HepG2 (cell line): ENCODE results near the gene CALCA. TPM values are rescaled to one million over a fixed set of nuclear protein-coding genes. Genes with fewer than 3 reads are reported as not detected.

Source experiments
- ATAC-seq: fragments of 200-7000 bp; cut with Tn5 transposase; 3 replicates; pipeline ENCODE4 v1.9.1; 2020; ENCODE audit warnings: mild to moderate bottlenecking, moderate library complexity
- BruUV-seq: library from RNA; stranded (reverse); fragments of 400-500 nt; replicated peaks from 2 replicates; lab custom pipeline; 2021; lab: Mats Ljungman, UMichigan
- CTCF ChIA-PET: fragments of 300-600 bp; formaldehyde crosslinking; extraction: SDS; loops from one replicate; lab custom pipeline; 2021; ENCODE audit warnings: low total read pairs, inconsistent platforms, low intra/inter-chr PET ratio; lab: Yijun Ruan, JAX
- POLR2A ChIA-PET: fragments of 350-600 bp; sonication (Branson Sonifier 250); formaldehyde crosslinking; loops from one replicate; lab custom pipeline; 2020; ENCODE audit warnings: antibody characterized with exemption, inconsistent platforms; lab: Yijun Ruan, JAX
- DNase-seq: peaks from one replicate; pipeline ENCODE4 v3.0.0-alpha.2; 2015; ENCODE audit warnings: low spot score
- FAIRE-seq: peaks from 3 replicates; lab custom pipeline; 2011; peaks lifted over from hg19 to GRCh38; lab: Jason Lieb, UNC
- H2AFZ ChIP-seq: one replicate; pipeline ENCODE4 v1.6.1; 2011; ENCODE audit warnings: low read length, inconsistent platforms
- H3K27ac ChIP-seq: fragments of 300-600 bp; 3 replicates; pipeline ENCODE4 v1.8.0; 2011; ENCODE audit warnings: mixed run types, mild to moderate bottlenecking, mixed read lengths, low read length, inconsistent platforms; ENCODE audit not compliant: insufficient read depth; ENCODE audit errors: extremely low read length
- H3K27me3 ChIP-seq, 2 experiments: fragments of 200-600 bp in 1 of 2; 2 replicates in 1 of 2; 3 replicates in 1 of 2; pipeline versions ENCODE4 v1.6.0 to v1.8.0; 2011; ENCODE audit warnings: low read length in 2 of 2, mild to moderate bottlenecking in 2 of 2, moderate library complexity in 2 of 2, inconsistent platforms in 1 of 2; ENCODE audit not compliant: insufficient read depth in 2 of 2, control insufficient read depth in 1 of 2
- H3K36me3 ChIP-seq, 2 experiments: fragments of 200-600 bp in 1 of 2; replicated peaks in 1 of 2; 2 replicates in 1 of 2; 3 replicates in 1 of 2; pipeline versions ENCODE4 v1.5.1 to v1.8.0; 2011; ENCODE audit warnings: low read length in 2 of 2, inconsistent platforms in 1 of 2; ENCODE audit not compliant: insufficient read depth in 2 of 2, control insufficient read depth in 1 of 2
- H3K4me1 ChIP-seq: 2 replicates; pipeline ENCODE4 v1.5.1; 2012; ENCODE audit warnings: low read length, inconsistent platforms; ENCODE audit not compliant: insufficient read depth
- H3K4me2 ChIP-seq: 2 replicates; pipeline ENCODE4 v1.6.0; 2011; ENCODE audit warnings: low read depth, low read length, inconsistent platforms
- H3K4me3 ChIP-seq, 3 experiments: fragments of 200-600 bp in 1 of 3; sonication (generic), shearing (Covaris generic) in 1 of 3; replicated peaks in 1 of 3; 2 replicates each; pipeline ENCODE4 v1.5.1; 2011 to 2016; ENCODE audit warnings: low read length in 3 of 3, inconsistent platforms in 2 of 3, low read depth in 2 of 3, mild to moderate bottlenecking in 2 of 3, control low read depth in 1 of 3, mixed read lengths in 1 of 3; ENCODE audit not compliant: insufficient read depth in 1 of 3
- H3K79me2 ChIP-seq: one replicate; pipeline ENCODE4 v1.6.1; 2011; ENCODE audit warnings: low read length, inconsistent platforms; ENCODE audit not compliant: insufficient read depth
- H3K9ac ChIP-seq: 2 replicates; pipeline ENCODE4 v1.6.0; 2011; ENCODE audit warnings: mild to moderate bottlenecking, low read depth, low read length, inconsistent platforms; ENCODE audit not compliant: insufficient read depth
- H3K9me3 ChIP-seq: 2 replicates; pipeline ENCODE4 v1.5.1; 2012; ENCODE audit warnings: mild to moderate bottlenecking, low read length
- H4K20me1 ChIP-seq: 2 replicates; pipeline ENCODE4 v1.6.0; 2011; ENCODE audit warnings: inconsistent platforms, mild to moderate bottlenecking, low read length, moderate library complexity; ENCODE audit not compliant: insufficient read depth
- ASH2L ChIP-seq: fragments of 300-600, 200-600 bp; sonication (generic); IDR thresholded peaks from 2 replicates; pipeline ENCODE4 v1.7.0; 2017; ENCODE audit warnings: low read depth, mild to moderate bottlenecking, moderate library complexity, mixed read lengths, low read length; ENCODE audit not compliant: insufficient read length
- GATAD2A ChIP-seq: IDR thresholded peaks from 2 replicates; pipeline ENCODE4 v1.6.1; 2016
- MED13 ChIP-seq: sonication (generic); formaldehyde crosslinking; IDR thresholded peaks from 2 replicates; pipeline ENCODE4 v1.5.0; 2020; ENCODE audit warnings: missing genetic modification reagents
- MTF2 ChIP-seq: sonication (generic); formaldehyde crosslinking; IDR thresholded peaks from 2 replicates; pipeline ENCODE4 v1.5.0; 2020; ENCODE audit warnings: missing genetic modification reagents, borderline replicate concordance
- PAX8 ChIP-seq: sonication (generic); formaldehyde crosslinking; IDR thresholded peaks from 2 replicates; pipeline ENCODE4 v1.8.0; 2022; ENCODE audit warnings: mild to moderate bottlenecking, missing genetic modification reagents, borderline replicate concordance
- PHF5A ChIP-seq: IDR thresholded peaks from one replicate; pipeline ENCODE4 v1.6.1; 2018; ENCODE audit warnings: low read depth, missing genetic modification reagents; ENCODE audit not compliant: unreplicated experiment
- ZBTB8A ChIP-seq: sonication (generic); formaldehyde crosslinking; IDR thresholded peaks from 2 replicates; pipeline ENCODE4 v1.4.0; 2020; ENCODE audit warnings: mild to moderate bottlenecking, low read depth, missing genetic modification reagents, borderline replicate concordance
- ZC3H4 ChIP-seq: sonication (generic); formaldehyde crosslinking; IDR thresholded peaks from 2 replicates; pipeline ENCODE4 v1.4.0; 2020; ENCODE audit warnings: missing genetic modification reagents, borderline replicate concordance
- WGBS: methylation state at CpG from one replicate; pipeline ENCODE4 v1.1.6; 2017; ENCODE audit warnings: low lambda C conversion rate; 5-methylcytosine and 5-hydroxymethylcytosine counted together
- in situ Hi-C: cut with HindIII; loops from 2 replicates; pipeline ENCODE4 v1.10.0; 2017; ENCODE audit warnings: low pct_unique_long_range_greater_than_20kb; ENCODE audit not compliant: extremely low pct_ligation_motif_present
- intact Hi-C: fragments of 100-400 bp; cut with micrococcal nuclease; formaldehyde crosslinking; loops from one replicate; pipeline ENCODE4 v1.10.0; 2022; ENCODE audit not compliant: unreplicated experiment
- polyA plus RNA-seq, 8 experiments: library from polyadenylated mRNA; depleted of rRNA in 3 of 8; stranded (reverse) in 7 of 8; unstranded in 1 of 8; fragments of >200 nt; fragmentation: Illumina TruSeq in 4 of 8; extraction: Trizol in 4 of 8; gene quantifications; 2 replicates each; pipeline versions ENCODE4 v1.2.1 to v1.2.3, GENCODE V29; 2011 to 2016; ENCODE audit warnings: low read depth in 4 of 8, missing spikeins in 1 of 8, mixed read lengths in 1 of 8; ENCODE audit not compliant: insufficient read depth in 1 of 8
- total RNA-seq, 5 experiments: library from RNA; depleted of rRNA; stranded (reverse); fragments of >200 nt; fragmentation: Illumina TruSeq; extraction: Trizol; gene quantifications; 2 replicates each; pipeline ENCODE4 v1.2.3, GENCODE V29; 2016; ENCODE audit warnings: low read depth in 1 of 5
- TF ChIP-seq, protein P1 (sequence below): fragments of 450-650 bp; IDR thresholded peaks from 2 replicates; pipeline ENCODE4 v1.6.1; 2016
- TF ChIP-seq, protein P2 (sequence below): sonication (generic); formaldehyde crosslinking; IDR thresholded peaks from 2 replicates; pipeline ENCODE4 v1.4.0; 2020; ENCODE audit warnings: missing genetic modification reagents
- TF ChIP-seq, protein P3 (sequence below): sonication (generic); formaldehyde crosslinking; IDR thresholded peaks from 2 replicates; pipeline ENCODE4 v1.5.0; 2020; ENCODE audit warnings: mild to moderate bottlenecking, missing genetic modification reagents, borderline replicate concordance

Gene CALCA
- total and polyA plus RNA-seq, 2 of the 13 experiments (the other 11 are each of a cell fraction or from before 2014, with no cell fraction given) = not detected

DNA sequence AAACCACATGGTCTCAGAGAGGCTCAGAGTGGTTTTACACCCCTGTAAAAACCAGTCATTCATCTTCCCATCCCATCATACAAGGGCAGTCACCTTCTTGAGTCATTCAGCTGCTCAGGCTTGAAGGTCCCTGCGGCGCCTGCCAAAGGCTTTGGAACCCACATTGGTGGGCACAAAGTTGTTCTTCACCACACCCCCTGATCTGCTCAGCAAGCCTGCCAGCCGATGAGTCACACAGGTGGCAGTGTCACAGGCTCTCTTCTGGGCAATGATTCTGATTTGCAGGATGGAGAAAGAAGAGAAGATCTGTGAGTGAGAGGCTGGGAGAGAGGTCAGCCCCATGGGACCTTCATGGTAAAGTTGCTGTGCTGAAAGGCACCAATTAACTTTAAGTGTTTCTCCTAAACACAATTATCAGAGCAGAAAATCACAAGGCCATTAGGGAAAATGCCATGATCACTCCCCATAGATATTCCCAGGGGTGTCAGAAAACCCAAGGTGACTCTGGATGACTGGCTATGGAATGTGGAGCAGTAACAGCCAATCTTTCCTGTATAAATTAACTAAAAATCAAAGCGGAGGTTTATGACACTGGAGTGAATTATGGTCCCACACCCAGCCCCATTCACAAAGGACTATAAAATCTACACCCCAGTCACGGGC is 4.4 kb downstream of the CALCA start:
- H2AFZ ChIP-seq = no peak overlapping the region
- WGBS = 28% methylated on average over 5 of the region's 5 CpGs
- H3K4me2 ChIP-seq = no peak overlapping the region
- intact Hi-C loops = no loop called here
- no peaks in the 10 kb centered on the region for H4K20me1 ChIP-seq
- no peak overlapping the region for H3K27ac ChIP-seq
- H3K79me2 ChIP-seq = no peaks in the 10 kb centered on the region
- CTCF ChIA-PET = no interaction called here
- H3K9ac ChIP-seq = no peak overlapping the region
- DNase-seq (no peak), ATAC-seq (no peak), FAIRE-seq (no peak)
- POLR2A ChIA-PET = no interaction called here
- no TSS peak for BruUV-seq
- no peaks in the 10 kb centered on the region for H3K36me3 ChIP-seq
- no peak overlapping the region for H3K4me3 ChIP-seq
- H3K9me3 ChIP-seq = no peaks in the 10 kb centered on the region
- no peak for TF ChIP-seq ASH2L
- TF ChIP-seq ZBTB8A (CRISPR knock-in tag) = no peak
- no peak for TF ChIP-seq MTF2
- in situ Hi-C loops = no loop called here
- H3K27me3 ChIP-seq = peaks cover 0 to 14% of the 10 kb centered on the region in 2 experiments; a peak in 2 of 5 replicates
- H3K4me1 ChIP-seq = no peaks in the 10 kb centered on the region

DNA sequence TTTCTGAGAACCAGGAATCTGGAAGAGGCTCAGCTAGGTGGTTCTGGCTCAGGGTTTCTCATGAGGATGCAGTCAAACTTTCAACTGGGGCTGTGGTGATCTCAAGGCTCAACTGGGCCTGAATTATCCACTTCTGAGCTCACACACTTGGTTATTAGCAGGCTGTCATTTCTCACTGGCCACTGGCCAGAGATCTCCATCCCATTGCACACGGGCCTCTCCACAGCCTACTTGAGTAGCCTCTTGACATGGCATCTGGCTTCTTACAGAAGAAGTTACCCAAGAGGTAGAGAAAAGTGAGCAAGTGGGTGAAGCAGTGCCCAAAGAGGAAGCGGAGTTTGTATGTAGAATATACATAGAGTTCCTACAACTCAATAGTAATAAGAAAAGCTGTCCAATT is 16.0 kb downstream of the CALCA start:
- Histone ChIP-seq H3K9ac (no peak overlapping the region), H4K20me1 (no peaks in the 10 kb centered on the region), H3K79me2 (no peaks in the 10 kb centered on the region), H3K27ac (no peak overlapping the region), H3K4me3 (no peak overlapping the region), H3K36me3 (no peaks in the 10 kb centered on the region), H3K9me3 (no peaks in the 10 kb centered on the region), H3K27me3 (no peaks in the 10 kb centered on the region), H3K4me1 (no peaks in the 10 kb centered on the region), H3K4me2 (no peak overlapping the region), H2AFZ (no peak overlapping the region)
- DNase-seq (no peak), FAIRE-seq (no peak), ATAC-seq (no peak)
- in situ Hi-C loops = no loop called here
- ChIA-PET POLR2A (no interaction called here), CTCF (no interaction called here)
- intact Hi-C loops = no loop called here
- BruUV-seq = no TSS peak
- WGBS = 26% methylated on average over 2 of the region's 2 CpGs
- no peak for TF ChIP-seq PHF5A (CRISPR knock-in tag)
- TF ChIP-seq GATAD2A (CRISPR knock-in tag) = no peak
- TF ChIP-seq ZC3H4 = no peak
- TF ChIP-seq PAX8 (CRISPR knock-in tag) = no peak
- no peak for TF ChIP-seq MED13 (CRISPR knock-in tag)
- TF ChIP-seq, protein P1, sequence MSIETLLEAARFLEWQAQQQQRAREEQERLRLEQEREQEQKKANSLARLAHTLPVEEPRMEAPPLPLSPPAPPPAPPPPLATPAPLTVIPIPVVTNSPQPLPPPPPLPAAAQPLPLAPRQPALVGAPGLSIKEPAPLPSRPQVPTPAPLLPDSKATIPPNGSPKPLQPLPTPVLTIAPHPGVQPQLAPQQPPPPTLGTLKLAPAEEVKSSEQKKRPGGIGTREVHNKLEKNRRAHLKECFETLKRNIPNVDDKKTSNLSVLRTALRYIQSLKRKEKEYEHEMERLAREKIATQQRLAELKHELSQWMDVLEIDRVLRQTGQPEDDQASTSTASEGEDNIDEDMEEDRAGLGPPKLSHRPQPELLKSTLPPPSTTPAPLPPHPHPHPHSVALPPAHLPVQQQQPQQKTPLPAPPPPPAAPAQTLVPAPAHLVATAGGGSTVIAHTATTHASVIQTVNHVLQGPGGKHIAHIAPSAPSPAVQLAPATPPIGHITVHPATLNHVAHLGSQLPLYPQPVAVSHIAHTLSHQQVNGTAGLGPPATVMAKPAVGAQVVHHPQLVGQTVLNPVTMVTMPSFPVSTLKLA = no peak
- TF ChIP-seq, protein P2, sequence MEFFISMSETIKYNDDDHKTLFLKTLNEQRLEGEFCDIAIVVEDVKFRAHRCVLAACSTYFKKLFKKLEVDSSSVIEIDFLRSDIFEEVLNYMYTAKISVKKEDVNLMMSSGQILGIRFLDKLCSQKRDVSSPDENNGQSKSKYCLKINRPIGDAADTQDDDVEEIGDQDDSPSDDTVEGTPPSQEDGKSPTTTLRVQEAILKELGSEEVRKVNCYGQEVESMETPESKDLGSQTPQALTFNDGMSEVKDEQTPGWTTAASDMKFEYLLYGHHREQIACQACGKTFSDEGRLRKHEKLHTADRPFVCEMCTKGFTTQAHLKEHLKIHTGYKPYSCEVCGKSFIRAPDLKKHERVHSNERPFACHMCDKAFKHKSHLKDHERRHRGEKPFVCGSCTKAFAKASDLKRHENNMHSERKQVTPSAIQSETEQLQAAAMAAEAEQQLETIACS = no peak
- TF ChIP-seq, protein P3, sequence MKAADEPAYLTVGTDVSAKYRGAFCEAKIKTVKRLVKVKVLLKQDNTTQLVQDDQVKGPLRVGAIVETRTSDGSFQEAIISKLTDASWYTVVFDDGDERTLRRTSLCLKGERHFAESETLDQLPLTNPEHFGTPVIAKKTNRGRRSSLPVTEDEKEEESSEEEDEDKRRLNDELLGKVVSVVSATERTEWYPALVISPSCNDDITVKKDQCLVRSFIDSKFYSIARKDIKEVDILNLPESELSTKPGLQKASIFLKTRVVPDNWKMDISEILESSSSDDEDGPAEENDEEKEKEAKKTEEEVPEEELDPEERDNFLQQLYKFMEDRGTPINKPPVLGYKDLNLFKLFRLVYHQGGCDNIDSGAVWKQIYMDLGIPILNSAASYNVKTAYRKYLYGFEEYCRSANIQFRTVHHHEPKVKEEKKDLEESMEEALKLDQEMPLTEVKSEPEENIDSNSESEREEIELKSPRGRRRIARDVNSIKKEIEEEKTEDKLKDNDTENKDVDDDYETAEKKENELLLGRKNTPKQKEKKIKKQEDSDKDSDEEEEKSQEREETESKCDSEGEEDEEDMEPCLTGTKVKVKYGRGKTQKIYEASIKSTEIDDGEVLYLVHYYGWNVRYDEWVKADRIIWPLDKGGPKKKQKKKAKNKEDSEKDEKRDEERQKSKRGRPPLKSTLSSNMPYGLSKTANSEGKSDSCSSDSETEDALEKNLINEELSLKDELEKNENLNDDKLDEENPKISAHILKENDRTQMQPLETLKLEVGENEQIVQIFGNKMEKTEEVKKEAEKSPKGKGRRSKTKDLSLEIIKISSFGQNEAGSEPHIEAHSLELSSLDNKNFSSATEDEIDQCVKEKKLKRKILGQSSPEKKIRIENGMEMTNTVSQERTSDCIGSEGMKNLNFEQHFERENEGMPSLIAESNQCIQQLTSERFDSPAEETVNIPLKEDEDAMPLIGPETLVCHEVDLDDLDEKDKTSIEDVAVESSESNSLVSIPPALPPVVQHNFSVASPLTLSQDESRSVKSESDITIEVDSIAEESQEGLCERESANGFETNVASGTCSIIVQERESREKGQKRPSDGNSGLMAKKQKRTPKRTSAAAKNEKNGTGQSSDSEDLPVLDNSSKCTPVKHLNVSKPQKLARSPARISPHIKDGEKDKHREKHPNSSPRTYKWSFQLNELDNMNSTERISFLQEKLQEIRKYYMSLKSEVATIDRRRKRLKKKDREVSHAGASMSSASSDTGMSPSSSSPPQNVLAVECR = no peak
